Activated CD8-positive, alpha-beta T cell treated with anti-CD3 and anti-CD28 coated beads for 36 hours (primary cell): ENCODE measurements around the gene ADGRB3. TPM values are rescaled to one million over a fixed set of nuclear protein-coding genes. Genes with fewer than 3 reads are reported as not detected.

ENCODE experiments used
- ATAC-seq: fragments of 200-7000 bp; cut with Tn5 transposase; one replicate; pipeline ENCODE4 v1.10.0; 2021; ENCODE audit warnings: mild to moderate bottlenecking, moderate library complexity
- CTCF ChIA-PET: fragments of 350-600 bp; sonication (Branson Sonifier 250); formaldehyde crosslinking; loops from one replicate; lab custom pipeline; 2021; ENCODE audit warnings: antibody characterized with exemption; lab: Charles Lee
- POLR2A ChIA-PET: fragments of 350-600 bp; sonication (Branson Sonifier 250); formaldehyde crosslinking; loops from one replicate; lab custom pipeline; 2021; ENCODE audit warnings: antibody characterized with exemption; lab: Charles Lee
- DNase-seq: peaks from one replicate; pipeline ENCODE4 v3.0.0-alpha.2; 2020
- H3K27ac Mint-ChIP-seq: one replicate; pipeline ENCODE4 v1.8.0; 2021; ENCODE audit warnings: mild to moderate bottlenecking, mixed read lengths
- H3K27me3 Mint-ChIP-seq: one replicate; pipeline ENCODE4 v1.8.0; 2021; ENCODE audit warnings: mixed read lengths
- H3K36me3 Mint-ChIP-seq: one replicate; pipeline ENCODE4 v1.8.0; 2021; ENCODE audit warnings: low read depth, mixed read lengths
- H3K4me1 Mint-ChIP-seq: one replicate; pipeline ENCODE4 v1.8.0; 2021; ENCODE audit warnings: low read depth, mixed read lengths
- H3K4me3 Mint-ChIP-seq: one replicate; pipeline ENCODE4 v1.8.0; 2021; ENCODE audit warnings: mild to moderate bottlenecking, moderate library complexity, mixed read lengths
- H3K9me3 Mint-ChIP-seq: one replicate; pipeline ENCODE4 v1.8.0; 2021; ENCODE audit warnings: mixed read lengths
- CTCF ChIP-seq: fragments of 200-600 bp; IDR thresholded peaks from one replicate; pipeline ENCODE4 v1.8.0; 2022; ENCODE audit warnings: antibody characterized with exemption, mild to moderate bottlenecking
- intact Hi-C: fragments of 100-400 bp; cut with micrococcal nuclease; formaldehyde crosslinking; loops from one replicate; pipeline ENCODE4 v1.10.0; 2022
- total RNA-seq, 2 experiments: library from RNA; stranded (reverse); gene quantifications; one replicate each; pipeline ENCODE4 v1.2.3, GENCODE V29; 2021

The ADGRB3 gene
- total RNA-seq, 2 experiments from 2014 or later: not detected

GRCh38 chr6:68990317-68990716 is 355.2 kb downstream of the ADGRB3 start:
- CTCF ChIA-PET: no interaction called here
- TF ChIP-seq CTCF: no peak
- no peak overlapping the region for H3K27ac Mint-ChIP-seq
- DNase-seq: no peak
- H3K27me3 Mint-ChIP-seq: no peaks in the 10 kb centered on the region
- intact Hi-C loops: no loop called here
- no peaks in the 10 kb centered on the region for H3K4me1 Mint-ChIP-seq
- H3K4me3 Mint-ChIP-seq: no peak overlapping the region
- H3K36me3 Mint-ChIP-seq: no peaks in the 10 kb centered on the region
- POLR2A ChIA-PET: no interaction called here
- H3K9me3 Mint-ChIP-seq: no peaks in the 10 kb centered on the region
- ATAC-seq: no peak

GRCh38 chr6:68993911-68994310 is 358.8 kb downstream of the ADGRB3 start:
- no peaks in the 10 kb centered on the region for H3K27me3 Mint-ChIP-seq
- intact Hi-C loops: no loop called here
- ChIA-PET POLR2A (no interaction called here), CTCF (no interaction called here)
- TF ChIP-seq CTCF: no peak
- ATAC-seq: no peak
- no peaks in the 10 kb centered on the region for H3K9me3 Mint-ChIP-seq
- H3K36me3 Mint-ChIP-seq: no peaks in the 10 kb centered on the region
- no peak for DNase-seq
- no peak overlapping the region for H3K27ac Mint-ChIP-seq
- no peak overlapping the region for H3K4me3 Mint-ChIP-seq
- no peaks in the 10 kb centered on the region for H3K4me1 Mint-ChIP-seq

DNA sequence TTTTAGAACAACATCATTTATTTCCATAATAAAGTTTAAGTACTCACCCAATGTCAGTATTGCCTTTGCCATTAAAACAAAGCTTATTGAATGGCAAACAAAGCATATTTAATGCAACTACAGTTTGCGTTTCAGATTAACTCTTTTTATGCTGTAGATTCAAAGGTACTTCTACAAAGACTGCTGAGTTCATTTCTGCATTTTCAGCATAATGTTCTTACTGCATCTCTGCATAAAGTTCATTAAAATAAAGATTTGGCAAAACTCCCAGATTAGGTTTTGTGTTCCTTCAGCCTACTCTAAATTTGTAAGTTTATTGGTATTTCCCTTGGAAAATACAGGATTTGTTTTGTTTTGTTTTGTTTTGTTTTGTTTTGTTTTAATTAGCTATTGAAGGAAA is 359.4 kb downstream of the ADGRB3 start:
- Mint-ChIP-seq H3K4me3 (no peak overlapping the region), H3K27me3 (no peaks in the 10 kb centered on the region), H3K36me3 (no peaks in the 10 kb centered on the region), H3K4me1 (no peaks in the 10 kb centered on the region), H3K27ac (no peak overlapping the region), H3K9me3 (no peaks in the 10 kb centered on the region)
- DNase-seq (no peak), ATAC-seq (no peak)
- ChIA-PET CTCF (no interaction called here), POLR2A (no interaction called here)
- TF ChIP-seq CTCF: no peak
- intact Hi-C loops: no loop called here

DNA sequence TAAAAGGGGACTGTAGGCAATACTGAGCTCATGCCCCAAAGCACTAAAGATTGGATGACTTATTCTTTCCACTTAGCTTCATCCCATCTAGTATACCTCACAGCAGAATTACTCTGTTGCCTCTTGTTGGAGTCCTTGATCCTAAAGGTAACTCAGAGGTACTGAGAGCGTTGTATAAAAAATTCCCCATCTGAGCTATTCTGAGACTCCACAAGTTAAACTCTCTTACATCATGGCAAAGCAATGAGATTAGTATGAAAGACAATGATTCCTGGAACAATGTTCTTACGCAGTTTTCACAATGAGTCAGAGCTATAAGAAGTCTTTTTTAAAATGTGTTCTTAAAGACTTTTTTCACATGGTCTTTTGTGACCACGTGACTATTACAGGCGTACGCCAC is 370.1 kb downstream of the ADGRB3 start:
- no peak for TF ChIP-seq CTCF
- no peak for DNase-seq
- Mint-ChIP-seq H3K4me3 (no peak overlapping the region), H3K27me3 (no peaks in the 10 kb centered on the region), H3K27ac (no peak overlapping the region), H3K36me3 (no peaks in the 10 kb centered on the region), H3K4me1 (no peaks in the 10 kb centered on the region), H3K9me3 (peaks cover 1% of the 10 kb centered on the region)
- ATAC-seq: no peak
- POLR2A ChIA-PET: no interaction called here
- CTCF ChIA-PET: no interaction called here
- intact Hi-C loops: no loop called here

- intact Hi-C loops: no loop called here
- CTCF ChIA-PET: no interaction called here
Measured at GRCh38 chr6:69007781-69008180, 372.7 kb downstream of the ADGRB3 start.

More at GRCh38 chr6:69007781-69008180, 372.7 kb downstream of the ADGRB3 start:
- Mint-ChIP-seq H3K4me1 (no peaks in the 10 kb centered on the region), H3K27me3 (no peaks in the 10 kb centered on the region), H3K9me3 (peaks cover 1% of the 10 kb centered on the region), H3K36me3 (no peaks in the 10 kb centered on the region), H3K4me3 (no peak overlapping the region), H3K27ac (no peak overlapping the region)
- POLR2A ChIA-PET: no interaction called here
- no peak for TF ChIP-seq CTCF
- no peak for ATAC-seq
- DNase-seq: no peak
